SH-SY5Y (cell line): Measurements from ENCODE around the gene ASB2.

Experiments used
- GATA2 ChIP-seq: IDR thresholded peaks from 2 replicates; pipeline ENCODE4 v1.6.1; 2011; ENCODE audit warnings: mild to moderate bottlenecking, low read depth, low read length
- GATA3 ChIP-seq: IDR thresholded peaks from 2 replicates; pipeline ENCODE4 v1.6.1; 2011; ENCODE audit warnings: low read depth, mild to moderate bottlenecking, low read length, moderate library complexity

- no peak for TF ChIP-seq GATA2
- no peak for TF ChIP-seq GATA3
These were observed 12.1 kb downstream of the ASB2 start for GRCh38 chr14:93964281-93964680.
